SHP77 (cell line): ENCODE measurements around the gene FLG.
"Not testable (repeated sequence)": the region's sequence is repeated elsewhere in the genome, so short reads cannot be mapped to it uniquely, and the experiment has no call there.

Experiments
- DNase-seq, 2 experiments: peaks; one replicate each; lab custom pipeline; 2025; lab: John Stamatoyannopoulos, UW

The FLG gene

GRCh38 chr1:152325111-152325510 is at the start of gene FLG:
TSS of gene FLG (minus strand) at chr1:152325239. CDS start at chr1:152315456, 9,783 bp downstream.
- no peak for DNase-seq

- no peak for DNase-seq
Observed at GRCh38 chr1:152374451-152374850, 49.4 kb upstream of the FLG start.

GRCh38 chr1:152372672-152373071 is 47.6 kb upstream of the FLG start:
- DNase-seq, result no peak

- no peak for DNase-seq
Observed at GRCh38 chr1:152367436-152367835, 42.4 kb upstream of the FLG start.

GRCh38 chr1:152359906-152360305 is 34.9 kb upstream of the FLG start, which contains the start of gene FLG2:
TSS of gene FLG2 (minus strand) at chr1:152360006. CDS start at chr1:152358884, 1,122 bp downstream.
- DNase-seq, result no peak

- no peak for DNase-seq
Observed at GRCh38 chr1:152356736-152357135, 31.7 kb upstream of the FLG start.

- no peak for DNase-seq
Observed at GRCh38 chr1:152349611-152350010, 24.6 kb upstream of the FLG start.

GRCh38 chr1:152348447-152348846 is 23.4 kb upstream of the FLG start:
- DNase-seq, result peak; percentile 5 to 12

GRCh38 chr1:152347116-152347728 is 22.2 kb upstream of the FLG start:
- peak; percentile 63 to 64 for DNase-seq

GRCh38 chr1:152344438-152344837 is 19.4 kb upstream of the FLG start:
- DNase-seq, result no peak

- DNase-seq, result no peak
Observed at GRCh38 chr1:152343006-152343405, 18.0 kb upstream of the FLG start.

- no peak for DNase-seq
Observed at GRCh38 chr1:152335399-152335798, 10.4 kb upstream of the FLG start.

- DNase-seq, result no peak
Observed at GRCh38 chr1:152328801-152329391, 3.9 kb upstream of the FLG start.

GRCh38 chr1:152313970-152314369 is 11.1 kb downstream of the FLG start:
- DNase-seq, result no peak

GRCh38 chr1:152313319-152313801 is 11.7 kb downstream of the FLG start:
- no peak for DNase-seq

GRCh38 chr1:152312169-152312568 is 12.9 kb downstream of the FLG start:
- DNase-seq, result not testable (repeated sequence)

GRCh38 chr1:152309955-152310354 is 15.1 kb downstream of the FLG start:
- DNase-seq, result no peak

- not testable (repeated sequence) for DNase-seq
Observed at GRCh38 chr1:152309320-152309901, 15.6 kb downstream of the FLG start.

- not testable (repeated sequence) for DNase-seq
Observed at GRCh38 chr1:152308758-152309157, 16.3 kb downstream of the FLG start.

GRCh38 chr1:152307970-152308369 is 17.1 kb downstream of the FLG start:
- DNase-seq, result not testable (repeated sequence)

- DNase-seq, result not testable (repeated sequence)
Observed at GRCh38 chr1:152306123-152306522, 18.9 kb downstream of the FLG start.

GRCh38 chr1:152304773-152305172 is 20.3 kb downstream of the FLG start:
- not testable (repeated sequence) for DNase-seq
